GM03348 (cell line): Measurements from ENCODE around the gene C5AR2.
"Not testable (repeated sequence)": the region's sequence is repeated elsewhere in the genome, so short reads cannot be mapped to it uniquely, and the experiment has no call there.

Source experiments
- DNase-seq: peaks from one replicate; pipeline ENCODE4 v3.0.0; 2012; ENCODE audit warnings: low spot score

The C5AR2 gene

GRCh38 chr19:47331931-47332547, at the start of gene C5AR2:
C5AR2 (plus strand) TSS chr19:47332175; CDS start chr19:47340800, 8,625 bp downstream.
- peak; percentile 37 for DNase-seq

GRCh38 chr19:47283405-47284059, 48.4 kb upstream of the C5AR2 start:
- DNase-seq = no peak

- DNase-seq = peak; percentile 52
These were observed 47.6 kb upstream of the C5AR2 start for GRCh38 chr19:47284324-47284899.

- peak; percentile 78 for DNase-seq
These were observed 35.9 kb upstream of the C5AR2 start for GRCh38 chr19:47296036-47296435.

GRCh38 chr19:47300867-47301266, 31.1 kb upstream of the C5AR2 start:
- not testable (repeated sequence) for DNase-seq

GRCh38 chr19:47302249-47302648, 29.7 kb upstream of the C5AR2 start:
- no peak for DNase-seq

GRCh38 chr19:47303966-47304365, 28.0 kb upstream of the C5AR2 start:
- DNase-seq = no peak

- peak; percentile 91 for DNase-seq
These were observed 26.6 kb upstream of the C5AR2 start for GRCh38 chr19:47305309-47305751.

GRCh38 chr19:47306303-47306702, 25.7 kb upstream of the C5AR2 start:
- DNase-seq = no peak

- peak; percentile 62 for DNase-seq
These were observed 22.9 kb upstream of the C5AR2 start for GRCh38 chr19:47309038-47309437.

GRCh38 chr19:47309608-47310007, 22.4 kb upstream of the C5AR2 start, which contains the start of gene C5AR1:
C5AR1 (plus strand) TSS chr19:47309861; CDS start chr19:47309896, 35 bp downstream.
- no peak for DNase-seq

GRCh38 chr19:47310323-47310722, 21.7 kb upstream of the C5AR2 start:
- no peak for DNase-seq

GRCh38 chr19:47310819-47311218, 21.2 kb upstream of the C5AR2 start:
- DNase-seq = peak; percentile 34

GRCh38 chr19:47312366-47313006, 19.5 kb upstream of the C5AR2 start:
- no peak for DNase-seq

- DNase-seq = no peak
These were observed 18.1 kb upstream of the C5AR2 start for GRCh38 chr19:47313754-47314295.

GRCh38 chr19:47315125-47315821, 16.7 kb upstream of the C5AR2 start:
- DNase-seq = peak; percentile 92

GRCh38 chr19:47316513-47316912, 15.5 kb upstream of the C5AR2 start:
- no peak for DNase-seq

GRCh38 chr19:47319923-47320871, 11.8 kb upstream of the C5AR2 start:
- DNase-seq = no peak

GRCh38 chr19:47321630-47322029, 10.3 kb upstream of the C5AR2 start:
- no peak for DNase-seq

- no peak for DNase-seq
These were observed 9.9 kb upstream of the C5AR2 start for GRCh38 chr19:47322058-47322457.

GRCh38 chr19:47323409-47323808, 8.6 kb upstream of the C5AR2 start:
- DNase-seq = no peak
